Measurements from ENCODE around the gene FAM149A. TPM values are rescaled to one million over a fixed set of nuclear protein-coding genes. Genes with fewer than 3 reads are reported as not detected.

The FAM149A gene
- total RNA-seq, 2 donors from 2014 or later = 9.9 to 12.8 TPM

DNA sequence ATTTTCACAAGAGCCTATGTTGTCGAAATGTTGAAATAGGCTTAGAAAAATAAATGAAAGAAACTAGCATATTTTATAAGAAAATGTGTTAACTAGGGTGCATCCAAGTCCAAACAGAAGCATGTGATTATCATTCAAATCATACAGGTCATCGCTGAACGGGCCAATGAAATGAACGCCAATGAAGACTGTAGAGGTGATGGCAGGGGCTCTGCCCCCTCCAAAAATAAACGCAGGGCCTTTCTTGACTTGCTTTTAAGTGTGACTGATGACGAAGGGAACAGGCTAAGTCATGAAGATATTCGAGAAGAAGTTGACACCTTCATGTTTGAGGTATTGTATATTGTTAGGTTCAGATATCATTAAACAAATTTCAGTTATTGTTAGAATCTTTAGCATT is 96.5 kb downstream of the FAM149A start:
- no peaks in the 10 kb centered on the region for H3K27me3 ChIP-seq (replicated peaks; ENCODE audit: insufficient read depth)
- H3K27ac ChIP-seq = no peak overlapping the region
- no peak for DNase-seq (ENCODE audit: low spot score)
- TF ChIP-seq, protein P1, sequence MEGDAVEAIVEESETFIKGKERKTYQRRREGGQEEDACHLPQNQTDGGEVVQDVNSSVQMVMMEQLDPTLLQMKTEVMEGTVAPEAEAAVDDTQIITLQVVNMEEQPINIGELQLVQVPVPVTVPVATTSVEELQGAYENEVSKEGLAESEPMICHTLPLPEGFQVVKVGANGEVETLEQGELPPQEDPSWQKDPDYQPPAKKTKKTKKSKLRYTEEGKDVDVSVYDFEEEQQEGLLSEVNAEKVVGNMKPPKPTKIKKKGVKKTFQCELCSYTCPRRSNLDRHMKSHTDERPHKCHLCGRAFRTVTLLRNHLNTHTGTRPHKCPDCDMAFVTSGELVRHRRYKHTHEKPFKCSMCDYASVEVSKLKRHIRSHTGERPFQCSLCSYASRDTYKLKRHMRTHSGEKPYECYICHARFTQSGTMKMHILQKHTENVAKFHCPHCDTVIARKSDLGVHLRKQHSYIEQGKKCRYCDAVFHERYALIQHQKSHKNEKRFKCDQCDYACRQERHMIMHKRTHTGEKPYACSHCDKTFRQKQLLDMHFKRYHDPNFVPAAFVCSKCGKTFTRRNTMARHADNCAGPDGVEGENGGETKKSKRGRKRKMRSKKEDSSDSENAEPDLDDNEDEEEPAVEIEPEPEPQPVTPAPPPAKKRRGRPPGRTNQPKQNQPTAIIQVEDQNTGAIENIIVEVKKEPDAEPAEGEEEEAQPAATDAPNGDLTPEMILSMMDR (IDR thresholded peaks at IDR 0.05) = no peak
- H3K36me3 ChIP-seq = no peaks in the 10 kb centered on the region
- ATAC-seq (ENCODE audit: insufficient number of reproducible peaks, low FRiP score, low read depth) = no peak
- no peak overlapping the region for H3K4me3 ChIP-seq
- H3K9me3 ChIP-seq = no peaks in the 10 kb centered on the region
- no peaks in the 10 kb centered on the region for H3K4me1 ChIP-seq (ENCODE audit: control insufficient read depth in 1 of 2, low read depth in 2 of 2)

DNA sequence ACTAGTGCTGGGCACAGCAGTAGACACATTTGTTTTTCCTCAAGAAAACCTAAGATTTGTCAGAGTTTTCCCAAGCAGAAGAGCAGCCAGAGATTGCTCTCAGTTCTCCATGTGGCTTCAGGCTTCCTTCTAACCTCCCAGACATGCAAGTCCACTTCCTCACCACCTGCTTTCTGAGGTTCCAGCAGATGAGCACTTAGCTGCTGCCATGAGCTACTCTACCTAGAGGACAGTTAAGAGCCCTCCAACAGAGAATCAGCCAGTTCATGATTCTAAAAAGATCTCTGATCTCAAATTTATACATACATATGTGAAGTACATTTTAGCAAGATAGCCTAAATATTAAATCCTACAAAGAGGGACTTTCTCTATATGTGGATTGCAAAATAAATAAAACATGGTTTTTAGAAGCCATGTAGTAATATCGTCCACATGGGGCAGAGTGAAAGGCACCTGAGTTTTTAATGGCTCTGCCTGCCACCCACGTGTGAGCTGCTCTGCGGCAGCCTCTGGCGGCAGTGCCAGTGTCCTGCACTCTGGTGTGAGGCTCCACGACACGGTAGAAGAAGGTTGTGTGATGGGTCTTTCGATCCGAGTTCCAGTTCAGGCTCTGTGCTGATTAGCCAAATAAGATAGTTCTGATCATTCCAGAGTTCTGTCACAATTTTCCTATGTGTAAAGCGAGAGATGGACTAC is 97.2 kb downstream of the FAM149A start:
- TF ChIP-seq, protein P1 (IDR thresholded peaks at IDR 0.05) = peak; percentile 68
- H3K27ac ChIP-seq = no peak overlapping the region
- no peaks in the 10 kb centered on the region for H3K9me3 ChIP-seq
- ATAC-seq (ENCODE audit: insufficient number of reproducible peaks, low FRiP score, low read depth) (no peak), DNase-seq (ENCODE audit: low spot score) (no peak)
- H3K27me3 ChIP-seq (replicated peaks; ENCODE audit: insufficient read depth) = no peaks in the 10 kb centered on the region
- no peaks in the 10 kb centered on the region for H3K36me3 ChIP-seq
- no peak overlapping the region for H3K4me3 ChIP-seq
- no peaks in the 10 kb centered on the region for H3K4me1 ChIP-seq (ENCODE audit: control insufficient read depth in 1 of 2, low read depth in 2 of 2)

DNA sequence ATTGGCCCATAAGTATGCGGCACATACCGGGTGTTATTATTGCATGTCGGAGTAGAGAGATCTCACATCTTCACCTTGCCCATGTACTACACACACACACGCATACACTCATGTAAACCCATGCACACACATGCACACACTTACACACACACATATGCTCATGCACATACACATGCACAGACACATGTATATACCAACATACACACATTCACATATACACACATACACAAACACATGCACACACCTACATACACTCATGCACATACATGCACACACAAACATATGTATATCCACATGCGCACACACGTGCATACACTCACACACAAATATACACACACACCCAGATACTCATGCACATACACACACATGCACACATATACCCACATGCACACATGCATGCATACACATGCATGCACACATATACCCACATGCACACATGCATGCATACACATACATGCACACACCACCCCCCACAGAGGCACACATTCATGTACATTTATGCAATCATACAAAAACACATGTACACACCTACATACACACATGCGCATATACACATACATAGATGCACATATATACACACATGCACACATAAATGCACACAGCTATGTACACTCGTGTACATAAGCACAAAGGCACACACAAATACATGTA is 98.1 kb downstream of the FAM149A start:
- Histone ChIP-seq H3K27me3 (replicated peaks; ENCODE audit: insufficient read depth) (no peaks in the 10 kb centered on the region), H3K4me1 (ENCODE audit: control insufficient read depth in 1 of 2, low read depth in 2 of 2) (no peaks in the 10 kb centered on the region), H3K9me3 (no peaks in the 10 kb centered on the region), H3K36me3 (no peaks in the 10 kb centered on the region), H3K4me3 (no peak overlapping the region), H3K27ac (no peak overlapping the region)
- TF ChIP-seq, protein P1 (IDR thresholded peaks at IDR 0.05) = no peak
- no peak for ATAC-seq (ENCODE audit: insufficient number of reproducible peaks, low FRiP score, low read depth)
- DNase-seq (ENCODE audit: low spot score) = no peak

DNA sequence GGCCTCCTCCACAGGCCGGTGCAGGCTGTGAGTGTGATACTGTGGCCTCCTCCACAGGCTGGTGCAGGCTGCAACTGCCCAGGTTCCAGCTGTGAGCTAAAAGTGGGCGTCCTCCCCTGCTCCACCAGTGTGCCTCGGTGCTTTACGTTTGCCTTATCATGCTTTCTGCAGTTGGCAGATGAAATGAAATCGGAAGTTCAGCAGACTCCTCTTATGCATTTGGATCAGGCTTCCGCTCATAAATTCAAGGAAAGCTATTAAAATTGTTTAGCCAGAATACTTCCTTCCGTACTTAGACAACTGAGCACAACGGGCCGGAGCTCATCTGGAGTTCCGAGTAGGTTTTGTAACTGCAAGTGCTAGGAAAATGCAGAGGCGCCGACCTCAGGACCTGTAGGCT is 98.9 kb downstream of the FAM149A start:
- peak overlapping the region in 1 of 2 donors; percentile 38 for H3K27ac ChIP-seq
- no peak overlapping the region for H3K4me3 ChIP-seq
- H3K27me3 ChIP-seq (replicated peaks; ENCODE audit: insufficient read depth) = no peaks in the 10 kb centered on the region
- H3K9me3 ChIP-seq = no peaks in the 10 kb centered on the region
- no peak for DNase-seq (ENCODE audit: low spot score)
- H3K4me1 ChIP-seq (ENCODE audit: control insufficient read depth in 1 of 2, low read depth in 2 of 2) = no peaks in the 10 kb centered on the region
- H3K36me3 ChIP-seq = no peaks in the 10 kb centered on the region
- TF ChIP-seq, protein P1 (IDR thresholded peaks at IDR 0.05) = no peak
- ATAC-seq (ENCODE audit: insufficient number of reproducible peaks, low FRiP score, low read depth) = no peak

DNA sequence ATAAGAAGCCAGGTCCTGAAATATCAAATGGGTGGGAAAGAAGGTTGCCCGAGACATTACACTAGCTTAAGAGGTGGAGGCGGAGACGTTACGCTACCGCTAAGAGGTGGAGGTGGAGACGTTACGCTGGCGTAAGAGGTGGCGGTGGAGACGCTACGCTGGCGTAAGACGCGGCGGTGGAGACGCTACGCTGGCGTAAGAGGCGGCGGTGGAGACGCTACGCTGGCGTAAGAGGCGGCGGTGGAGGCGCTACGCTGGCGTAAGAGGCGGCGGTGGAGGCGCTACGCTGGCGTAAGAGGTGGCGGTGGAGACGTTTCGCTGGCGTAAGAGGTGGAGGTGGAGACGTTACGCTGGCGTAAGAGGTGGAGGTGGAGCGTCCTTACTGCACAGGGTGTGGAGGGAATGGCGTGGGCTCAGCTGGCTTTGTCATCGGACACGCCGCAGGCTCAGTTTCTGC is 99.6 kb downstream of the FAM149A start:
- no peak overlapping the region for H3K4me3 ChIP-seq
- H3K9me3 ChIP-seq = no peaks in the 10 kb centered on the region
- DNase-seq (ENCODE audit: low spot score) = no peak
- peak overlapping the region in 1 of 2 donors; percentile 51 for H3K27ac ChIP-seq
- ATAC-seq (ENCODE audit: insufficient number of reproducible peaks, low FRiP score, low read depth) = no peak
- no peaks in the 10 kb centered on the region for H3K4me1 ChIP-seq (ENCODE audit: control insufficient read depth in 1 of 2, low read depth in 2 of 2)
- TF ChIP-seq, protein P1 (IDR thresholded peaks at IDR 0.05) = no peak
- H3K27me3 ChIP-seq (replicated peaks; ENCODE audit: insufficient read depth) = no peaks in the 10 kb centered on the region
- peaks cover 4% of the 10 kb centered on the region for H3K36me3 ChIP-seq

All from thoracic aorta (tissue), 2 donors.